GM10266 (cell line): ENCODE results near the gene ANKRD40CL.

Source experiments
- DNase-seq: peaks from one replicate; pipeline ENCODE4 v3.0.0; 2012; ENCODE audit errors: extremely low spot score
- CTCF ChIP-seq: IDR thresholded peaks from 2 replicates; pipeline ENCODE4 v1.5.1; 2012; ENCODE audit warnings: mild to moderate bottlenecking, low read depth; ENCODE audit not compliant: control insufficient read depth, insufficient read depth; ENCODE audit errors: missing control alignments

ANKRD40CL gene

GRCh38 chr17:50790618-50791017 lies 23.3 kb upstream of the ANKRD40CL start:
- TF ChIP-seq CTCF: no peak
- no peak for DNase-seq

- TF ChIP-seq CTCF: no peak
- DNase-seq: no peak
These were observed 19.8 kb upstream of the ANKRD40CL start for GRCh38 chr17:50787106-50787505.

- no peak for DNase-seq
- TF ChIP-seq CTCF: no peak
These were observed 18.7 kb upstream of the ANKRD40CL start for GRCh38 chr17:50785946-50786570.

- DNase-seq: no peak
- no peak for TF ChIP-seq CTCF
These were observed 17.8 kb upstream of the ANKRD40CL start for GRCh38 chr17:50785126-50785525.

- DNase-seq: no peak
- no peak for TF ChIP-seq CTCF
These were observed 16.6 kb upstream of the ANKRD40CL start for GRCh38 chr17:50783905-50784304.

- TF ChIP-seq CTCF: peak; percentile 99
- peak; percentile 85 for DNase-seq
These were observed 15.9 kb upstream of the ANKRD40CL start for GRCh38 chr17:50783193-50783660.

- DNase-seq: no peak
These were observed 13.8 kb upstream of the ANKRD40CL start for GRCh38 chr17:50781167-50781566.

More at GRCh38 chr17:50781167-50781566, 13.8 kb upstream of the ANKRD40CL start:
- TF ChIP-seq CTCF: no peak
